GM19467 (cell line): Measurements from ENCODE around the gene MPEG1.

Source experiments
- ATAC-seq: cut with Tn5 transposase; IDR thresholded peaks from one replicate; pipeline ENCODE4 v1.9.1; 2021; ENCODE audit warnings: mild to moderate bottlenecking, moderate library complexity; ENCODE audit not compliant: unreplicated experiment

Gene MPEG1

DNA sequence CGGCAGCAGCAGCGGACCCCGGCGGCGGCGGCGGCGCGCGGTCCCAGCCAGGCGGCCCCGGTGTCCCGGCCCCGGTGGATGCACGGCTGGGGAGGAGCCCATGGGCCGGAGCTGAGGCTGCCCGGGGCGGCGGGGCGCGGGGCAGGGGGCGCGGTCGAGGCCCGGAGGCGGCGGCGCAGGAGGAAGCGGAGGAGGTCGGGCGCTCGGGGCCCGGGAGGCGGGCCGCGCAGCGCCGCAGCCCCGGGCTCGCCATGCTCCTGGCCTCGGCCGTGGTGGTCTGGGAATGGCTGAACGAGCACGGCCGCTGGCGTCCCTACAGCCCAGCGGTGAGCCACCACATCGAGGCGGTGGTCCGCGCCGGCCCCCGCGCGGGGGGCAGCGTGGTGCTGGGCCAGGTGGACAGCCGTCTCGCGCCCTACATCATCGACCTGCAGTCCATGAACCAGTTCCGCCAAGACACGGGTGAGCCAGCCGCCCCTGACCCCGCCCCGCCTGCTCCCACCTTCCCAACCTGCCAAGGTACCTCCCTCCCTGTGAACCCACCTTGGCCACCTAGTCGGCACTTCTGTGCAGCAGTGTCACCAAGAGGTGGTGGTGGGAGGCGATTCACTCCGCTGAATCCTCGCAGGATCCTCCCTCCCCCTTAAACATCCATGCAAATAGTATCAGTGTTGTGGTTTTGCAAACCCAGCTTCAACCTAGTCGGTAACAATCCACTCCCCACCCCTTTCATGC, 40.2 kb downstream of the MPEG1 start:
- peak; percentile 32 for ATAC-seq

DNA sequence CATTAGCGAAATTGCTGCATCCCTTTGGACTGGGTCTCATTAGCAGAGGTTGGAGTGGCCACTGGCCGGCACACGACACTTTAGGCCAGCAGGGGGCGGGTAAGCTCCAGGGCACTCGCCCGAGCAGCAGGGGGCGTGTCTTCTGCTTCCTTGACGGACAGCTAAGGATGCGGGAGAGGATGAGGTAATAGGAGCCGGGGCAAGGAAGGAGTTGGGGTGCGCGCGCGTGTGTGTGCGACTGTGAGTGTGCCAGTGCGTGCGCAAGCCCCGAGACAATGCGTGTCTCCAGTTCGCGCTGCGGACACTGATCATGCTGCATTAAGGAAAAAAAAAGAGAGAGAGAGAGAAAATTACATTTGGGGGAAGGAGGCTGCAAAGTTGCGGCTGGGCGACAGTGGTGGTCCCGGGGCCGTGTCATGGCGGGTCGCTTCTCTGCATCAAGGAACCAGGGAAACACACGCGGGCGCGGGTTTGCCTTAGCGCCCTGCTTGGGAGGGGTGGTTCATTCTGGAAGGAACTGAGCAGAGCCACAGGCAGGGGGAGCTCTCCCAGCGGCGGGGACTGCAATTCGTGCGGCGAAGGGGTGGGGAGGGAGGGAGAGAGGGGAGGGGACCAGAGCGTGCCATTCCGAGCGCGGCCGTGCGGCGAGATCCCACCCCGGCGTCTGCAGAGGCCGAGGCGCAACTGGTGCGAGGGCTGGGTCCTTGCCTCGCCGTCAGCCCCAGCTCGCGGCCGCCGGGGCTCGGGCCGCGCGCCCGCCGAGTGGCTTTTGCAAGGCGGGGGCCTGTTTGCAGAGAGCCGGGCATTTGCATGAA, 41.0 kb downstream of the MPEG1 start, which contains the start of gene DTX4:
Gene DTX4 (plus strand): TSS at position 625 of the 815 bp plus-strand sequence. CDS start 464 bp downstream, outside the sequence.
- peak; percentile 78 for ATAC-seq

GRCh38 chr11:59164028-59164427, 48.7 kb downstream of the MPEG1 start:
- ATAC-seq = no peak
